MCF 10A (cell line): ENCODE results near the gene DDX39A. TPM values are rescaled to one million over a fixed set of nuclear protein-coding genes. Genes with fewer than 3 reads are reported as not detected.
"Not testable (repeated sequence)": the region's sequence is repeated elsewhere in the genome, so short reads cannot be mapped to it uniquely, and the experiment has no call there.

Experiments
- BruUV-seq: library from RNA; stranded (reverse); fragments of 400-500 nt; replicated peaks from 2 replicates; lab custom pipeline; 2021; lab: Mats Ljungman, UMichigan
- CTCF ChIA-PET: fragments of 300-600 bp; sonication (Branson Sonifier 250); formaldehyde crosslinking; extraction: SDS; loops from one replicate; lab custom pipeline; 2021; ENCODE audit warnings: antibody characterized with exemption, inconsistent platforms; lab: Yijun Ruan, JAX
- POLR2A ChIA-PET: fragments of 300-600, 350-650 bp; sonication (Branson Sonifier 250); formaldehyde crosslinking; extraction: SDS; loops from one replicate; lab custom pipeline; 2020; ENCODE audit warnings: antibody characterized with exemption, inconsistent platforms; lab: Yijun Ruan, JAX
- DNase-seq: peaks from one replicate; pipeline ENCODE4 v3.0.0-alpha.2; 2018; ENCODE audit not compliant: unreplicated experiment
- H3K27ac Mint-ChIP-seq: one replicate; pipeline ENCODE4 v1.8.0; 2022; ENCODE audit warnings: mild to moderate bottlenecking, low read depth, mixed read lengths; ENCODE audit not compliant: unreplicated experiment
- H3K27me3 Mint-ChIP-seq: one replicate; pipeline ENCODE4 v1.8.0; 2022; ENCODE audit warnings: mixed read lengths; ENCODE audit not compliant: insufficient read depth, unreplicated experiment
- H3K36me3 Mint-ChIP-seq: one replicate; pipeline ENCODE4 v1.8.0; 2022; ENCODE audit warnings: mild to moderate bottlenecking, moderate library complexity, mixed read lengths; ENCODE audit not compliant: insufficient read depth, unreplicated experiment
- H3K4me1 Mint-ChIP-seq: one replicate; pipeline ENCODE4 v1.8.0; 2022; ENCODE audit warnings: mixed read lengths; ENCODE audit not compliant: insufficient read depth, unreplicated experiment
- H3K4me3 Mint-ChIP-seq: one replicate; pipeline ENCODE4 v1.8.0; 2022; ENCODE audit warnings: mild to moderate bottlenecking, moderate library complexity, mixed read lengths; ENCODE audit not compliant: unreplicated experiment
- H3K9me3 Mint-ChIP-seq: one replicate; pipeline ENCODE4 v1.8.0; 2022; ENCODE audit warnings: mixed read lengths; ENCODE audit not compliant: unreplicated experiment
- intact Hi-C: fragments of 100-400 bp; cut with micrococcal nuclease; formaldehyde crosslinking; loops from 2 replicates; pipeline ENCODE4 v1.14.1; 2022
- total RNA-seq: library from RNA; stranded (reverse); gene quantifications from 2 replicates; pipeline ENCODE4 v1.2.3, GENCODE V29; 2022
- TF ChIP-seq, protein P1 (sequence below): fragments of 200-600 bp; IDR thresholded peaks from one replicate; pipeline ENCODE4 v1.8.0; 2022; ENCODE audit warnings: antibody characterized with exemption, mild to moderate bottlenecking; ENCODE audit not compliant: unreplicated experiment

Gene DDX39A
- total RNA-seq, 1 experiment from 2014 or later = 65.4 TPM

DNA sequence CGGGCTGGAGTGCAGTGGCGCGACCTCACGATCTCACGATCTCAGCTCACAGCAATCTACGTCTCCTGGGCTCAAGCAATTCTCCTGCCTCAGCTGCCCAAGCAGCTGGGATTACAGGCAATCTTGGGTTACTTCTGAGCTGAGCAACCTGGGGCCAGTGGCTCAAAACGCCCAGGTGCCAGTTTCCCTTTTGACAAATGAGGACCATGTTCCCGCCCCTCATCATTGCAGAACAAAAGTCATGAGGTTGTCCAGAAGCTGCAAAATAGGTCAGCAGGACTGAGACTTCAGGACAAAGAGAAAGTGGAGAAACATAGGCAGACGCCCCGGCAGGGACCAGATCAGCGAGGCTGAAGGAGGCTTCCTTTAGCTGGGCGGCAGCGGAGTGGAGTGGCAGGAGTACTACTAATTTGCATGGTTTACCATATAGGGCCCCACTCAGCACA is 41.2 kb downstream of the DDX39A start:
- H3K9me3 Mint-ChIP-seq = no peaks in the 10 kb centered on the region
- no peaks in the 10 kb centered on the region for H3K36me3 Mint-ChIP-seq
- H3K4me3 Mint-ChIP-seq = no peak overlapping the region
- no peak for DNase-seq
- no peaks in the 10 kb centered on the region for H3K27me3 Mint-ChIP-seq
- H3K4me1 Mint-ChIP-seq = peaks cover 18% of the 10 kb centered on the region
- CTCF ChIA-PET = interaction anchor here (0.6 kb wide), 3 partner anchors 10 to 759 kb away, joined by 3 to 5 read pairs (median 3); no protein-coding TSS in a partner anchor
- intact Hi-C loops = no loop called here
- TF ChIP-seq, protein P1, sequence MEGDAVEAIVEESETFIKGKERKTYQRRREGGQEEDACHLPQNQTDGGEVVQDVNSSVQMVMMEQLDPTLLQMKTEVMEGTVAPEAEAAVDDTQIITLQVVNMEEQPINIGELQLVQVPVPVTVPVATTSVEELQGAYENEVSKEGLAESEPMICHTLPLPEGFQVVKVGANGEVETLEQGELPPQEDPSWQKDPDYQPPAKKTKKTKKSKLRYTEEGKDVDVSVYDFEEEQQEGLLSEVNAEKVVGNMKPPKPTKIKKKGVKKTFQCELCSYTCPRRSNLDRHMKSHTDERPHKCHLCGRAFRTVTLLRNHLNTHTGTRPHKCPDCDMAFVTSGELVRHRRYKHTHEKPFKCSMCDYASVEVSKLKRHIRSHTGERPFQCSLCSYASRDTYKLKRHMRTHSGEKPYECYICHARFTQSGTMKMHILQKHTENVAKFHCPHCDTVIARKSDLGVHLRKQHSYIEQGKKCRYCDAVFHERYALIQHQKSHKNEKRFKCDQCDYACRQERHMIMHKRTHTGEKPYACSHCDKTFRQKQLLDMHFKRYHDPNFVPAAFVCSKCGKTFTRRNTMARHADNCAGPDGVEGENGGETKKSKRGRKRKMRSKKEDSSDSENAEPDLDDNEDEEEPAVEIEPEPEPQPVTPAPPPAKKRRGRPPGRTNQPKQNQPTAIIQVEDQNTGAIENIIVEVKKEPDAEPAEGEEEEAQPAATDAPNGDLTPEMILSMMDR = no peak
- POLR2A ChIA-PET = interaction anchor here (1.3 to 1.5 kb wide), 2 partner anchors 10 to 41 kb away, joined by 3 read pairs; partner anchors contain the start of gene DDX39A
- BruUV-seq = no TSS peak
- no peak overlapping the region for H3K27ac Mint-ChIP-seq

DNA sequence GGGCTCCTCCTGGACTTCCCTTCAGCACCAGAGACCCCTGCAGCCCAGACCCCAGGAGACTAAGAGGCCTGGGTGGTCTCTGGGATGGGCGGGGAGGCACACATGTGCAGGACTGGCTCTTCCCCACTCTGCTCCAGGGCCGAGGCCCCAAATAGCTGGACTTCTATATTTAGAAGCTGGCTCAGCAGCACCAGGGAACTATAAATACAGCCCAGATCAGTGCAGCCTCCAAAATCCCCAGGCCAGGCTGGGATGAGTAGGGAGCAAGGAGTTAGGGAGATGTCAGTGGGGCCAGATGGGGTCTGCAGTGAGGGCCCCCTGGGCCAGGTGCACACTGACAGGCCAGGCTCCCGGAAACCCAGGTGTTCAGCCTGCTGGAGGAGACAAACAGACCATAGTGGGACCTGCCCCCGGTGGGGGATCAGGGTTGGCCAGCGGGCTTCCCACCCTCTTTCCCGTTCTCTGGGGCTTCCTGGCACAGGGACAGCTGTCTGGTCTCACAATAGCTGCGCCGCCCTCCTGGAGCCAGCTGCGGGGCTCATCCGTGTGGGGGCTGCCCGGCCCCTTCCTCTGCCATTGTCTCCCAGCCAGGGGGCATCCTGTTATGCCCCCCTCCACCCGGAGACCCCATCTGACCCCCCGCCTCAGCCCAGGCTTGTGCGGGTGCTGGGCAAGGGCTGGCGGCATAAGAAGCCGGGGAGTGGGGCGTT is 43.4 kb downstream of the DDX39A start:
- peaks cover 11% of the 10 kb centered on the region for H3K4me1 Mint-ChIP-seq
- TF ChIP-seq, protein P1 = no peak
- no peak overlapping the region for H3K4me3 Mint-ChIP-seq
- intact Hi-C loops = no loop called here
- H3K9me3 Mint-ChIP-seq = no peaks in the 10 kb centered on the region
- BruUV-seq = no TSS peak
- DNase-seq = no peak
- ChIA-PET POLR2A (interaction anchor here (1.0 kb wide), 1 partner anchor 9 kb away, joined by 3 read pairs; no protein-coding TSS in a partner anchor), CTCF (interaction anchor here (0.5 kb wide), 1 partner anchor 1182 kb away, joined by 3 read pairs; no protein-coding TSS in a partner anchor)
- no peaks in the 10 kb centered on the region for H3K36me3 Mint-ChIP-seq
- no peaks in the 10 kb centered on the region for H3K27me3 Mint-ChIP-seq
- no peak overlapping the region for H3K27ac Mint-ChIP-seq

DNA sequence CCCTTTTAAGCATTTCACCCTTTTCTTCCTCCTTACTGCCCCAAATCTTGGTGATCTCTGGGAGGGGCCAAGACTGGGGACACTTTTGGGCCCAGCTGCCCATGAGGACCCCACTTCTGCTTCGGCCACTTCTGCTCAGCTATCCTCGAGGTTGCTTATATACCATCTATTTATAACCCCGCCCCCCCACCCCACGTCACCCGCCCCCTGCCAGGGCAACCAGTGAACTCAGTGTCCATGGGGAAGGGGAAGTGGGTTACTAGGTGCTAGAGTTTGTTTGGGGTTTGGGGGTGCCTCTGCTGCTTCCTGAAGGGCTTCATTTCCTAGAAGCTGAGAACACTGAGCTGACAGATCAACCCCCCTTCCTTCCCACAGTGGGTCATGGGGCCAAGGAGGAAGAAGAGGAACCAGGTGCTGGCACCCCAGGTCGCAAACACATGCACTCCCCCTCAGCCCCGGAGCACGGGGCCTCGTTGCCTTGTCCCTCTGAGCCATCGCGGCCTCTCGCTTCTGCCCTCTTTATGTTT is 44.0 kb downstream of the DDX39A start:
- no TSS peak for BruUV-seq
- no peak for DNase-seq
- H3K4me3 Mint-ChIP-seq = no peak overlapping the region
- H3K4me1 Mint-ChIP-seq = peaks cover 5% of the 10 kb centered on the region
- ChIA-PET CTCF (interaction anchor here (0.5 kb wide), 1 partner anchor 1181 kb away, joined by 3 read pairs; no protein-coding TSS in a partner anchor), POLR2A (interaction anchor here (1.0 kb wide), 1 partner anchor 9 kb away, joined by 3 read pairs; no protein-coding TSS in a partner anchor)
- intact Hi-C loops = no loop called here
- H3K27me3 Mint-ChIP-seq = no peaks in the 10 kb centered on the region
- TF ChIP-seq, protein P1 = no peak
- no peaks in the 10 kb centered on the region for H3K9me3 Mint-ChIP-seq
- H3K36me3 Mint-ChIP-seq = no peaks in the 10 kb centered on the region
- no peak overlapping the region for H3K27ac Mint-ChIP-seq

DNA sequence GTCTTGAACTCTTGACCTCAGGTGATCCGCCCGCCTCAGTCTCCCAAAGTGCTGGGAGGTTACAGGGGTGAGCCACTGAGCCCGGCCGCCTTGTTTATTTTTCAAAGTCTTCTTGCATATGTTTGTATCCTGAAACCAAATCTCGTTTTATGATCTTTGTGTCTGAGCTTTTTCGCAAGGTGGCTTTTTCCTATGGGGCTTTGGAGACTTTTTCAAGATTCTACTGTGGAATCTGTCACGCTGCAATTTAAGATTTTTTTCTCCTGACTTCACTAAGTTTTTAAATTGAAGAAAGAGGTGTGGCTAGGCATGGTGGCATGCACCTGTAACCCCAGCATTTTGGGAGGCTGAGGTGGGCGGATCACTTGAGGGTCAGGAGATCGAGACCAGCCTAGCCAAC is 44.8 kb downstream of the DDX39A start:
- BruUV-seq, POLR2A ChIA-PET: not testable (repeated sequence)
- CTCF ChIA-PET = interaction anchor here (0.6 kb wide), 1 partner anchor 559 kb away, joined by 3 read pairs; no protein-coding TSS in a partner anchor

DNA sequence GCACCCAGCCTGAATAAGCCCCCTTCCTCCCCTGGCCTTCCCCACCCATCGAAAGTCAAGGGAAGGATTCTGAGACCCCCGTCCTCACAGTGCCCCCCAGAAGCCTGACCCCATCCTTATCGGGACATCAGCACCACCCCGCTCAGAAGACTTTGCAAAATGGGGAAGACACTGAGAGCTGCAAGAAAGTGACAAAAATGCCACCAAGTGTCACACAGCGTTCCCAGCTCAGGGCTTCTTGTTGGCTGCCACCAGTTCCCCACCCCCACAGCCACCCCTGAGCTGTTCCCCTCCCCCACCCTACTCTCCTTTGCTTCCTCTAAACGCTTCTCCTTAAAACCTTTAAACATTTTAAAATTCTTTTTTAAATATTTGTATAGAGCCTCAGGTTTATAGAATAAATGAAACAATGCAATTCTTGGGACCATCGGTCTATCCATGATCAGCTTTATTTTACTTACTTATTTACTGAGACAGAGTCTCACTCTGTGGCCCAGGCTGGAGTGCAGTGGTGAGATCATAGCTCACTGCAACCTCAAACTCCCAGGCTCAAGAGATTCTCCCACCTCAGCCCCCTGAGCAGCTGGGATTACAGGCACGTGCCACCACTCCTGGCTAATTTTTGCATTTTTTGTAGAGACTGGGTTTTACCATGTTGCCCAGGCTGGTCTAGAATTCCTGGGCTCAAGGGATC is 46.6 kb downstream of the DDX39A start:
- H3K27ac Mint-ChIP-seq, POLR2A ChIA-PET, intact Hi-C loops, DNase-seq, H3K36me3 Mint-ChIP-seq, H3K27me3 Mint-ChIP-seq, H3K4me1 Mint-ChIP-seq, H3K9me3 Mint-ChIP-seq, H3K4me3 Mint-ChIP-seq, BruUV-seq, CTCF ChIA-PET: not testable (repeated sequence)

More for the DNA sequence above, 44.8 kb downstream of the DDX39A start:
- H3K27me3 Mint-ChIP-seq, H3K27ac Mint-ChIP-seq, DNase-seq, H3K4me3 Mint-ChIP-seq, H3K36me3 Mint-ChIP-seq, intact Hi-C loops, H3K4me1 Mint-ChIP-seq, H3K9me3 Mint-ChIP-seq: not testable (repeated sequence)
